Motor neuron (in vitro differentiated cells): ENCODE results near the gene DNAH5. TPM values are rescaled to one million over a fixed set of nuclear protein-coding genes. Genes with fewer than 3 reads are reported as not detected.
A peak's percentile ranks its signal among the peaks of the same experiment; 100 is the strongest.

Experiments used
- ATAC-seq, 8 experiments: fragments of 200-7000 bp; cut with Tn5 transposase; replicated peaks in 6 of 8; 2 replicates each; pipeline ENCODE4 v1.8.0; 2021; ENCODE audit warnings: mild to moderate bottlenecking in 8 of 8, moderate library complexity in 8 of 8
- H3K27ac ChIP-seq, 2 donors: fragments of 250-450 bp; sonication (Bioruptor Pico); 2 replicates each; pipeline ENCODE4 v1.9.0; 2021; ENCODE audit warnings: antibody characterized with exemption in 2 of 2, mild to moderate bottlenecking in 2 of 2, moderate library complexity in 1 of 2
- H3K4me1 ChIP-seq, 2 donors: fragments of 250-450 bp; sonication (Bioruptor Pico); replicated peaks in 1 of 2; 2 replicates each; pipeline ENCODE4 v1.6.1; 2021; ENCODE audit warnings: antibody characterized with exemption in 2 of 2, mild to moderate bottlenecking in 2 of 2, moderate library complexity in 1 of 2
- H3K4me3 ChIP-seq, 5 donors: fragments of 250-450 bp; sonication (Bioruptor Pico); 2 replicates each; pipeline ENCODE4 v1.9.0; 2021; ENCODE audit warnings: antibody characterized with exemption in 5 of 5, mild to moderate bottlenecking in 5 of 5, moderate library complexity in 4 of 5
- WGBS, 10 experiments: fragments of 450-650 bp; shearing (Covaris generic); methylation state at CpG; one replicate each; pipeline ENCODE4 v1.0.0; 2022; 5-methylcytosine and 5-hydroxymethylcytosine counted together
- in situ Hi-C, 9 experiments: fragments of 400-800 bp; cut with MboI; loops; one replicate each; pipeline ENCODE4 v1.15.0; 2021; ENCODE audit warnings: low sequenced_read_pairs in 9 of 9, low pct_unique_long_range_greater_than_20kb in 2 of 9; ENCODE audit not compliant: unreplicated experiment in 9 of 9
- total RNA-seq, 8 experiments: library from RNA; unstranded; fragments of 300-600 nt; gene quantifications; 2 replicates each; pipeline versions ENCODE4 v1.2.3 to v1.2.4, GENCODE V29; 2022

Gene DNAH5
- total RNA-seq, 8 experiments from 2014 or later = 0.09 to 5.6 (median 0.31) TPM; not detected in 1

DNA sequence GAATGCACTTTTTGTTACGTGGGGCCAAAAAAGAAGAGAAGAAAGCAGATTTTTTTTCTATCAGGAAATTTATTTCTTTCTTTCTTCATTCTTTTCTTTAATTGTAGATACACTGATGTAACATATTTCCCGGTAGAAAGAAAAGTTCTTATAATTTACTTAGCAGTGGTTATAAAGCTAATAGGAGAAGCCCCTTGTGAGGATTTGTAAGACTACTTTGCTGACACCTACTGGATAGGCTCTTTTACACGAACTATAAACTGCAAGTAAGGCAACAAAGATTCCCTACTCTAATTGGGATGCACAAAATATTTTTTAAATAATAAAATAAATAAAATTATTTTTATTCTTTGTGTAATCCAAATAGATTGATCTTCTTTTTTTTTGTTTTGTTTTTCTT is 284.4 kb downstream of the DNAH5 start:
- 7 to 82% (median 52%) methylated on average over 2 to 3 of the region's 3 CpGs for WGBS, 10 experiments
- H3K4me3 ChIP-seq = no peak overlapping the region
- H3K4me1 ChIP-seq = no peaks in the 10 kb centered on the region
- ATAC-seq = no peak
- in situ Hi-C loops = no loop called here
- H3K27ac ChIP-seq = no peak overlapping the region

DNA sequence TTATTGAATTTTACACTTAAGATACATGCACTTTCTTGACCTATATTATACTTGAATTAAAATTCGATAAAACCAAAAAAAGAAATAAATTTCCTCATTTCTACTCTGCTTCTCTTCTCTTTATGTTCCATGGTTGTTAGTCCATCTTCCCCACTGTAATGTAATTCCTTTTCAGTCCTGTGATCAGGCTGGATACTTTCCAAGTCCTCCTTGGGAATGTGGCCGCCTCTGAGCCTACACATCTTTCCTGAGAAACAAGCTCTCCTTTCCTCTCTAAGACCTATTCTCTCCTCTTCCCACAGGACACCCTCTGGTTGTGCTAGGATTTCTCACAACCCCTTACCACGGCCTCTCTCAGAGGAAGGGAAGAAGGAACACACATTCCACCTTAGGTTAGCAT is 285.1 kb downstream of the DNAH5 start:
- ATAC-seq = no peak
- WGBS, 10 experiments = 0 to 100% (median 82%) methylated on average over 1 to 3 of the region's 3 CpGs
- in situ Hi-C loops = no loop called here
- Histone ChIP-seq H3K27ac (no peak overlapping the region), H3K4me3 (no peak overlapping the region), H3K4me1 (no peaks in the 10 kb centered on the region)

- Histone ChIP-seq H3K4me1 (no peaks in the 10 kb centered on the region), H3K27ac (no peak overlapping the region), H3K4me3 (no peak overlapping the region)
- in situ Hi-C loops = no loop called here
- 0 to 89% (median 62%) methylated on average over 1 to 4 of the region's 4 CpGs; no CpG with 5 or more reads in 2 of the 10 experiments for WGBS, 10 experiments
- ATAC-seq = no peak
These were observed 285.7 kb downstream of the DNAH5 start for GRCh38 chr5:13658761-13659160.

DNA sequence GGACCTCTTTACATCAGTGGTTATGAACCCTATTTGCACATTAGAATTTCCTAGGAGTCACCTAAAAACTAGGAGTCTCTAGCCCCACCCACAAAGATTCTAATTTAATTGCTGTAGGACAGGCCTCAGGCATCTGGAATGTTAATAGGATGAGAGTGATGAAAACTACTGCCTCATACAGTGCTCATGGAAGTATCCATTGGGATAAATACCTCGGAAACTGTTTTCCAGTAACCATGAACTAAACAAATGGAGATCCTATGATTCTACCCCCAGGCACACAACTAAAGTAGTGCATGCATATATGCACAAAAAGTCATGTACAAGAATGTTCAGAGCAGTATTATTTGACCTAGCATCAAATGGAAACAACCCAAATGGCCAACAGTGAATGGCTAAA is 286.3 kb downstream of the DNAH5 start:
- H3K27ac ChIP-seq = no peak overlapping the region
- peak in 3 of 8 experiments; percentile 36 to 93 (median 82) for ATAC-seq
- WGBS, 10 experiments = 0 to 100% (median 71%) methylated on average over 1 of the region's 1 CpG; no CpG with 5 or more reads in 2 of the 10 experiments
- in situ Hi-C loops = no loop called here
- no peak overlapping the region for H3K4me3 ChIP-seq
- H3K4me1 ChIP-seq = no peaks in the 10 kb centered on the region

DNA sequence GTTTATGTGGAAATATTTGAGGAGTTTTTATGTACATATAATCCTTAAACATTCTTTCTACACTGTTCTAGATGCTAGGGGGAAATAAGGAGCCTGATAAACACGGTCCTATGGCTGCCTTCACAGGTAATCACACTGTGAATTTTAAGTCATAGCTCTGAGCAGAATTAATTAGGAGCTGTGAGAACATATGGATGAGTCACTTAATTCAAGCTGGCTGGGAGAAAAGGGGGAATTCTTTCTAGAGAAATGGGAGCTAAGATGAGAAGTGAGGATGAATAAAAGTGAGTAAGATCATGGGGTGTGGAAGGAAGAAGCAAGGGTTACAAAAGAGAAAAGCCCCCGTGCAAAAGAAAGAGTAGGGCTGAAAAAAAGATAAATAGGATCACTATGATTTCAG is 290.8 kb downstream of the DNAH5 start:
- in situ Hi-C loops = no loop called here
- no peaks in the 10 kb centered on the region for H3K4me1 ChIP-seq
- 0 to 83% (median 48%) methylated on average over 1 to 2 of the region's 2 CpGs for WGBS, 10 experiments
- H3K27ac ChIP-seq = no peak overlapping the region
- ATAC-seq = no peak
- no peak overlapping the region for H3K4me3 ChIP-seq

- ATAC-seq = no peak
- in situ Hi-C loops = no loop called here
- no peak overlapping the region for H3K27ac ChIP-seq
- H3K4me1 ChIP-seq = no peaks in the 10 kb centered on the region
- no peak overlapping the region for H3K4me3 ChIP-seq
These were observed 294.8 kb downstream of the DNAH5 start for GRCh38 chr5:13649656-13650055.

DNA sequence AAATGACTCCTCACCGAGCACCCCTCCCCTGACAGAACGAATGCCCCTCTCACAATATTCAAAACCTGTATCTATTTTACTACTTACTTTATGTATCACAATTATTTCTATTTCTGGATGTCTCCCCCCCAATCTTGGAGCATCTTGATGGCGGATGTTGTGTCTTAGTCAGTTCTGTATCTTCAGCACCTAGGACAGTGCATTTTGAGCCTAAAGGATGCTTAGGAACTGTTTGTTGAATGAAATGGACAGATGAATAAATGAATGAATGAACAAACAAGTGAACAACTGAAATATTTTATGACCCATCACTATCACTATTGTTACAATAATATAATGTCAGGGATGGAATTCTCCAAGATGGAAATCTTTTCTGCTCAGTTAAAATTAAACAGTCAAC is 295.7 kb downstream of the DNAH5 start:
- Histone ChIP-seq H3K27ac (no peak overlapping the region), H3K4me3 (no peak overlapping the region), H3K4me1 (no peaks in the 10 kb centered on the region)
- 21 to 100% (median 80%) methylated on average over 1 to 3 of the region's 3 CpGs; no CpG with 5 or more reads in 3 of the 10 experiments for WGBS, 10 experiments
- in situ Hi-C loops = no loop called here
- ATAC-seq = peak in 1 of 8 experiments; percentile 16

DNA sequence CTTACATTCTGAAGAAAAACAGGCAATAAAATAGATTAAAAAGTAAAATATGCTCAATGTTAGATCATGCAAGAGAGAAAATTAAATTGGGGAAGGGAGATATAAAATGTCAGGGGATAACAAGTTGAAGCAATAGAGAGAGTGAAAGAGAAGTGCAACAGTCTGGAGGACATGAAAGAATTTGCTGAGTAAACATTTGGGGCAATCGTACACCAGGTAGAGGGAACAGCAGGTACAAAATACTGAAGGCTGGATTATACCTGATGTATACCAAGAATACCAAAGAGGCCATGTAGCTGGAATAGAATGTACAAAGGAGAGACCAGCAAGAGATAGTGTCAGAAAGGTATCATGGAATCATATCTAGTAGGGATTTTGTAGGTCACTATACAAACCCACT is 300.8 kb downstream of the DNAH5 start:
- WGBS, 10 experiments = 0 to 100% (median 70%) methylated on average over 1 of the region's 1 CpG; no CpG with 5 or more reads in 3 of the 10 experiments
- no peak overlapping the region for H3K27ac ChIP-seq
- in situ Hi-C loops = no loop called here
- no peak overlapping the region for H3K4me3 ChIP-seq
- ATAC-seq = no peak
- no peaks in the 10 kb centered on the region for H3K4me1 ChIP-seq

- WGBS, 10 experiments = 16 to 100% (median 68%) methylated on average over 1 to 2 of the region's 2 CpGs
- no peaks in the 10 kb centered on the region for H3K4me1 ChIP-seq
- H3K4me3 ChIP-seq = no peak overlapping the region
- no peak for ATAC-seq
- H3K27ac ChIP-seq = no peak overlapping the region
- in situ Hi-C loops = no loop called here
These were observed 301.3 kb downstream of the DNAH5 start for GRCh38 chr5:13643196-13643595.

Other genes with a start within 250 kb of the DNAH5 start
- gene TRIO, start 198.7 kb upstream of the DNAH5 start, total RNA-seq = 100 to 1,000 TPM in 3 of 8 experiments, 10 to 100 TPM in 5; 39.7 to 162 (median 92.9) TPM